ENCODE data around the gene PHF10.
"Not testable (repeated sequence)": the region's sequence is repeated elsewhere in the genome, so short reads cannot be mapped to it uniquely, and the experiment has no call there.

PHF10 gene

GRCh38 chr6:169724494-169725124 is at the start of gene PHF10:
Gene PHF10, minus strand, starts transcription at chr6:169724500. Its CDS starts 569 bp downstream, at chr6:169723931.
- peak; percentile 53 to 82 (median 69) for DNase-seq

DNA sequence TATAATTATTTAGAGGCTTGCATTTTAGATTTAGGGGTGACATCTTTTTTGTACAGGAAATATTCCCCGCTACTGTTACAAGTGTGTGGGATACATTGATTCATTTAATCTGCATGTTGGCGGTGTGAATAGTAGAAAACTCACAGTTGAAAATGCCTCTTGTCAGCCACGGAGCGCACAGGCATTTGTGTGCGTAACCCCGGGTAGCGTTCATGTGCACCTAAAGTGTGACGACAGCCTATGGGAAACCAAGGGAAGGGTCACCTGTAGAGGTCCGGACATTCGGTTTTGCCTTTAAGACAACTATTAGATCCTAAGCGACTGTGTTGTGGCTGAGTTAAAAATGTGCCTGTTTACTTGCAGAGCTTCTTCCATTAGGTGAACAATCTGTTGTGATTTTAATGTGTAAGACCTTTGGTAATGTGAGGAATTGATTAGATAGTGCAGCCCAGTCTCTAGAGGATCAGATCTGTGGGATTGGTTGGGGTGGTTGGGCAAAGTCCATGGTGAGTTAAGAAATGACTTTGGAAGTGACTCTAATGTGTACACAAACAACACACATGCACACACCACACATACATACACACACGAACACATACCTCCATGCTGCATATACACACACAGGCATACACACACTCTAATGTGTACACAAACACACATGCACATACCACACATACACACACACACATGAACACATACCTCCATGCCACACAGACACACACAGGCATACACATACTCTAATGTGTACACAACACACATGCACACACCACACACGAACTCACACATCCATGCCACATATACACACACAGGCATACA is 42.8 kb upstream of the PHF10 start:
- DNase-seq, result no peak

DNA sequence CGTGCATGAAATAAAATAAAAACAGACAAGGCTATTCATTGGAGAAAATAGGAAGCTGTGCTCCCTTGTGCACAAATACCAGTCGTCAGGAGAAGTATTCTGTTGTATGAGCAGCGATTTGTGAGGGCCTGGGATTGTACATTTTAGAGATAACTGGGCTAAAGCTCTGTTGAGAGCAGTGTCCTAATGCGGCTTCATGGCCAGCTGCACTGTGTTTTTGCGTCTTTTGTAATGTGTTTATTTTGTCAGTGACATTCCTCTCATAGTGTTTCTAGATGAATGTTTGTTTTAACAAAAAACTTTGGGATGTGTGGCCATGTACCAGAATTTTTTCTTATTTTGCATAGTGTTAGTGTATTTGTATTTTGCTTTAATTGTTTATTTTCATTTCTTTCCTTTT is 41.9 kb upstream of the PHF10 start:
- DNase-seq, result no peak

DNA sequence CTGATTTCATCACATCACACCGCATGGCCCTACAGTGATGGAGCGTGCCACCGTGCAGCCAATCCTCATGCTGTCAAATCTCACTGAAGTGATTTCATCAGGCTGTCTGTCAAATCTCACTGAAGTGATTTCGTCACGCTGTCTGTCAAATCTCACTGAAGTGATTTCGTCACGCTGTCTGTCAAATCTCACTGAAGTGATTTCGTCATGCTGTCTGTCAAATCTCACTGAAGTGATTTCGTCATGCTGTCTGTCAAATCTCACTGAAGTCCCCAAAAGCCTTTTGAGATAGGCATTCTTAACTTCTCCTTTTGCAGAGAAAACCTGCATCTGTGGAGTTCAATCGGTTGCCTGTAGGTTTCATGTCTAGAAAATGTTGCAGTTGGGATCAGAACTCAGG is 41.5 kb upstream of the PHF10 start:
- DNase-seq, result not testable (repeated sequence)

GRCh38 chr6:169763881-169764280 is 39.6 kb upstream of the PHF10 start:
- DNase-seq, result no peak

- no peak for DNase-seq
Measured at GRCh38 chr6:169763308-169763707, 39.0 kb upstream of the PHF10 start.

GRCh38 chr6:169755162-169755561 is 30.9 kb upstream of the PHF10 start:
- DNase-seq, result no peak

GRCh38 chr6:169752074-169752623 is 27.8 kb upstream of the PHF10 start:
- DNase-seq, result peak in 2 of 6 experiments; percentile 22 to 48

DNA sequence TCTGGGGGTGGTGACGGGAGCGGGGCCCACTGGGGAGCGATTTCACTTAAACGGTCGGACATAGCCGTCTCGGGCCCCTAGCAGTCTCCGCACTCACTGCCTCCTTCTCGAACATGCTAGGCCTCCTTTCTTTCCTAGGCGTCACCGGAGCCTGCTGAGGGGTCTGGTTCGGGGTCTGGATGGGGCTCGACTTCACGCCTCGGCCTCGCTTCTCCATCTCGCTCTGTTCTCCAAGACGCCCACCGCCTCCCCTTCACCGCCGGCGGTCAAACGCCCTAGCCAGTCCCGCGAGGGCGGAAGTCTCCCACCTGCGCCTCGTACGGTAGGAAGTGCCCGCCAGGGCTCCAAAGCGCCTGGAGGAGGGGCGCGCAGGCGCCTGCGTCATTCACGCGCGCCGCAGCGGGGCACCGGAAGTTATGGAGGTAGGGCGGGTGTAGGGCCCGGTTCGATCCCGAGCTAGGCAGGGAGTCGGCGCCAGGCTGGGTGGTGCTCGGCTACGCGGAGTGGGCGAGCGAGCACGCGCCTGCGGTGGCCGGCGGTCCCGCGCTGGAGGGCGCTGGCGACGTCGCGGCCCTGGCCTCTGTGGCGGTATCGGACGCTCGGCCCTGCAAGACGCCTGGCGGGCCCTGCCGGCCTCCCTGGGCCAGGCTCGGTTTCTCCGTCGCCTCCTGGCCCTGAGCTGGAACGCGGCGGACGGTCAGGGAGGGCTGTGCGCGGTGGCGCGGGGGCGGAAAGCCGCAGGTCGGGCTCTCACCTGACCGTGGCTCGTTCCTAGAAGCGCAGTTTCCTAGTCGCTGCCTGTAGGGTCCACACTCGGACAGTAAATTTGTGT is 27.2 kb upstream of the PHF10 start, which contains the start of the genes DYNLT2 and ERMARD:
Gene DYNLT2, minus strand, starts transcription at position 331 of the 832 bp plus-strand sequence. Its CDS starts 114 bp downstream, at position 217.
Gene ERMARD, plus strand, starts transcription at position 381 of the 832 bp plus-strand sequence. Its CDS starts 36 bp downstream, at position 417.
- DNase-seq, result peak; percentile 87 to 95 (median 92)

DNA sequence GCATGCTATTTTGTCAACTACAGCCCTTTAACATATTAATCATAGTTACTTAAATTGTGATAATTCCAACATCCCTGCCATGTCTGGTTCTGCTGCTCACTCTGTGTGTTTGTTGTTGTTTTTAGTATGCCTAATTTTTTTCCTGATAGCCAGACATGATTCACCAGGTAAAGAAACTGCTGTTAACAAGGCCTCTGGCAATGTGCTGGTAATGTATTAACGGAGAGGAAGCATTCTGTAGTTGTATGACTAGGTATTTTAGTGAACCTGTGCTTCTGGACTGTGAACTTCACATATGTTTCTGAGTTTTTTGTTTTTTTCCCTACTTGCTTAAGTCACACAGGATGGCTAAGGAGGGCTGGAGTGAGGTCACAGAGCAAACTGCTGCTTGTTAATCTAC is 22.3 kb upstream of the PHF10 start:
- DNase-seq, result no peak

DNA sequence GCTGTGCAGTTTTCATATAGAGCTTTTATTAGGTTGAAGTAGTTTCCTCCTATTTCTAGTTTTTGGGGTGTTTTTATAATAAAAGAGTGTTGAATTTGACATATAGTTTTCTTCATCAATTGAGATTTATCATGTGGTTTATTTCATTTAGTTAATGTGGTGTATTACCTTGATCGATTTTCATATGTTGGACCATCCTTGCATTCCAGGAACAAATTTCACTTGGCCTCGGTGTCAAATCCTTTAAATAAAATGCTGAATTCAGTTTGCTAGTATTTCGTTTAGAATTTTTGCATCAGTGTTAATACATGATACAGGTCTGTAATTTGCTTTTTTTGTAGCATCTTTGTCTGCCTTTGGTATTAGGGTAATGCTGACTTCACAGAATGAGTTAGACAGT is 21.1 kb upstream of the PHF10 start:
- no peak for DNase-seq

DNA sequence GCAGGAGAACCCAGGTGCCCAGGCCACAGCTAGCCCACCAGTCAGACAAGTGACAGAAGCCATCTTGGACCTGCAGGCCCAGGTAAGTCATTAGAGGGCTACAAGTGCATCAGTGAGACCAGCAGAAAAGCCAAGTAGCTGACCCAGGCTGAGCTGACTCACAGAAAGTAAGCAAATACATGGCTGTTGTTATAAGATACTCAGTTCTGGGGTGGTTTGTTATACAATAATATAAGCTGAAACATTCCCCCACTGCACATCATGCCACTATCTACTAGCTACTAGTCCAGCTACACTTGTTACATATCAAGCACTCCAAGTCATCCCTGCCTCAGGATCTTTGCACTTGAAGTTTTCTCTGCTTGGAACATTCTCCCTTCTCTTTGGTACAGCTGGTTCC is 17.0 kb upstream of the PHF10 start:
- DNase-seq, result no peak

GRCh38 chr6:169738976-169739529 is 14.8 kb upstream of the PHF10 start:
- no peak for DNase-seq

- DNase-seq, result no peak
Measured at GRCh38 chr6:169738204-169738975, 14.1 kb upstream of the PHF10 start.

- no peak for DNase-seq
Measured at GRCh38 chr6:169729961-169730360, 5.7 kb upstream of the PHF10 start.

DNA sequence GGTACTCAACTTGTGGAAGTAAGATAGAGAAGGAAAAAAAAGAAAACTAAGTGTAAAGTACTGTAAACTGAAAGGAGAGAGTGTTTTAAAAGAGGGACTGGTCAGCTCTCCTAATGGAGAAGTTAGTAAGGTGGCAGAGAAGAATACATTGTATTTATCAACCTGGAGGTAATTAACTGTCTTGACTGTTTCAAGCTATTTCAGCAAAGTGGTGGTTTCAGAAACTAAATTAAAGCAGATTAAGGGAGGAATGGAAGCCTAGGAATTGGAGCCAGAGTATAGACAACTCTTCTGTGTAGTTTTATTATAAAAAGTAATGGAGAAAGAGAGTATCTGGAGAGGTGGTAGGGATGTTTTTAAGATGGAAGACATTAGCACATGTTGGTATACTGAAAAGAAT is 2.7 kb upstream of the PHF10 start:
- no peak for DNase-seq

GRCh38 chr6:169726049-169726400 is 1.7 kb upstream of the PHF10 start:
- no peak for DNase-seq

- DNase-seq, result peak in 3 of 6 experiments; percentile 3 to 34 (median 11)
Measured at GRCh38 chr6:169725125-169726048, 1.1 kb upstream of the PHF10 start.

- peak in 4 of 6 experiments; percentile 25 to 69 (median 48) for DNase-seq
Measured at GRCh38 chr6:169723991-169724493, 258 bp downstream of the PHF10 start.

GRCh38 chr6:169723200-169723909 is 945 bp downstream of the PHF10 start:
- DNase-seq, result peak; percentile 56 to 84 (median 72)
